ENCODE measurements around the gene CAPN5.
A peak's percentile ranks its signal among the peaks of the same experiment; 100 is the strongest.

Gene CAPN5

GRCh38 chr11:77124488-77124887, 57.7 kb downstream of the CAPN5 start:
- TF ChIP-seq ZFX (IDR thresholded peaks at IDR 0.05; ENCODE audit: borderline replicate concordance) (no peak), CTCF (IDR thresholded peaks at IDR 0.05) (no peak)
- no peak overlapping the region for H3K27ac ChIP-seq

GRCh38 chr11:77125191-77125590, 58.4 kb downstream of the CAPN5 start:
- H3K27ac ChIP-seq = no peak overlapping the region
- no peak for TF ChIP-seq ZFX (IDR thresholded peaks at IDR 0.05; ENCODE audit: borderline replicate concordance)
- TF ChIP-seq CTCF (IDR thresholded peaks at IDR 0.05) = no peak

GRCh38 chr11:77125695-77126094, 58.9 kb downstream of the CAPN5 start:
- TF ChIP-seq CTCF (IDR thresholded peaks at IDR 0.05) (no peak), ZFX (IDR thresholded peaks at IDR 0.05; ENCODE audit: borderline replicate concordance) (no peak)
- H3K27ac ChIP-seq = no peak overlapping the region

GRCh38 chr11:77126156-77126775, 59.5 kb downstream of the CAPN5 start:
- TF ChIP-seq CTCF (IDR thresholded peaks at IDR 0.05) = no peak
- no peak for TF ChIP-seq ZFX (IDR thresholded peaks at IDR 0.05; ENCODE audit: borderline replicate concordance)
- H3K27ac ChIP-seq = no peak overlapping the region

GRCh38 chr11:77126861-77127234, 60.1 kb downstream of the CAPN5 start:
- TF ChIP-seq CTCF (IDR thresholded peaks at IDR 0.05) (no peak), ZFX (IDR thresholded peaks at IDR 0.05; ENCODE audit: borderline replicate concordance) (no peak)
- H3K27ac ChIP-seq = no peak overlapping the region

GRCh38 chr11:77127235-77127911, 60.6 kb downstream of the CAPN5 start:
- H3K27ac ChIP-seq = no peak overlapping the region
- TF ChIP-seq CTCF (IDR thresholded peaks at IDR 0.05) (peak; percentile 99), ZFX (IDR thresholded peaks at IDR 0.05; ENCODE audit: borderline replicate concordance) (no peak)

- TF ChIP-seq CTCF (IDR thresholded peaks at IDR 0.05) (no peak), ZFX (IDR thresholded peaks at IDR 0.05; ENCODE audit: borderline replicate concordance) (no peak)
- H3K27ac ChIP-seq = no peak within 1 kb of the TSS
Observed at GRCh38 chr11:77127920-77128691, 61.3 kb downstream of the CAPN5 start, which contains the start of gene MYO7A. Gene MYO7A (plus strand): TSS chr11:77128246. CDS start chr11:77130635, 2,389 bp downstream.
